ENCODE measurements around the gene ONECUT3. TPM values are rescaled to one million over a fixed set of nuclear protein-coding genes. Genes with fewer than 3 reads are reported as not detected.

ONECUT3 gene
- total RNA-seq, 2 experiments from 2014 or later, result not detected

DNA sequence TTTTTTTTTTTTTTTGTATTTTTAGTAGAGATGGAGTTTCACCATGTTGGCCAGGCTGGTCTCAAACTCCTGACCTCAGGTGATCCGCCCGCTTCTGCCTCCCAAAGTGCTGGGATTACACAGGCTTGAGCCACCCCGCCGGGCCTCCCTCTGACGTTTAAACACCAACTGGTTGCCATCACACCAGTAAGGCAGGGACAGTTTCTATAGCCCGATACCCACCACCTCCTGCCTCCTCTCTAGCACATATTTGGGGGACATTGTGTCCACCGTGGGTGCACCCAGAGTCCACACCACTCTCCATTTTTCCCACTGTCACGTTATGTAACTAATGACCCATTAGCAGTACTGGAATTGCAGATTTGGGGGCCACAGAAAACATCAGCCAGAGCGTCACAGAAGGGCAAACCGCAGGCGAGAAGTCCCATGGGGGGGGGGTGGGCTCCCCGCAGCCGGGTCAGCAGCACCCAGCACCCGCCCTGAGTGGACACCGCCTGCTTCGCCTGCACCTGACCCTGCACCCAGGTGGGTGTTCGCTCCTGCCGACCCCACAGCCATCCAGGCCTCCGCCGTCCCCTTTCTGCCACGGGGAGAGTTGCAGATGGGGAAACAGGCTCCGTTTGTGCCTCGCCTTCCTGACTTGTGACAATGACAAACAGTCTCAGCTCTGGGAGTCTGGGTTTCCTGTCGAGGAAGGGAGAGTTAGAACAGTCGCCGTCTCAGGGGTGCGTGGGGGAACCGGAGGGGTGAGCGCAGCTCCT, 3.6 kb downstream of the ONECUT3 start:
- intact Hi-C loops (cut with micrococcal nuclease; ENCODE audit: unreplicated experiment), result no loop called here
- H3K9me3 ChIP-seq (ENCODE audit: low read length), result no peaks in the 10 kb centered on the region
- no peaks in the 10 kb centered on the region for H4K20me1 ChIP-seq (ENCODE audit: insufficient read depth, low read length)
- CTCF ChIA-PET (ENCODE audit: unreplicated experiment), result no interaction called here
- no peak overlapping the region for H3K4me3 ChIP-seq (ENCODE audit: low read depth, low read length, poor library complexity, severe bottlenecking)
- no peaks in the 10 kb centered on the region for H3K9me2 ChIP-seq (ENCODE audit: insufficient read depth, low read length)
- H3K4me1 ChIP-seq (ENCODE audit: insufficient read depth, low read length, poor library complexity, severe bottlenecking), result peaks cover 10% of the 10 kb centered on the region
- no TSS peak for BruUV-seq (replicated peaks)
- no peak overlapping the region for H3K27ac ChIP-seq (ENCODE audit: low read depth, low read length, poor library complexity, severe bottlenecking)
- DNase-seq (ENCODE audit: low spot score), result no peak
- H3K79me2 ChIP-seq (ENCODE audit: insufficient read depth, low read depth, low read length), result no peaks in the 10 kb centered on the region
- H2AFZ ChIP-seq (ENCODE audit: low read length), result no peak overlapping the region
- POLR2A ChIA-PET, result interaction anchor here (0.7 kb wide), 1 partner anchor 8 kb away, joined by 4 read pairs; no protein-coding TSS in a partner anchor
- TF ChIP-seq EZH2phosphoT487 (IDR thresholded peaks at IDR 0.05; ENCODE audit: borderline replicate concordance, low read depth, low read length), result no peak
- TF ChIP-seq, protein P1, sequence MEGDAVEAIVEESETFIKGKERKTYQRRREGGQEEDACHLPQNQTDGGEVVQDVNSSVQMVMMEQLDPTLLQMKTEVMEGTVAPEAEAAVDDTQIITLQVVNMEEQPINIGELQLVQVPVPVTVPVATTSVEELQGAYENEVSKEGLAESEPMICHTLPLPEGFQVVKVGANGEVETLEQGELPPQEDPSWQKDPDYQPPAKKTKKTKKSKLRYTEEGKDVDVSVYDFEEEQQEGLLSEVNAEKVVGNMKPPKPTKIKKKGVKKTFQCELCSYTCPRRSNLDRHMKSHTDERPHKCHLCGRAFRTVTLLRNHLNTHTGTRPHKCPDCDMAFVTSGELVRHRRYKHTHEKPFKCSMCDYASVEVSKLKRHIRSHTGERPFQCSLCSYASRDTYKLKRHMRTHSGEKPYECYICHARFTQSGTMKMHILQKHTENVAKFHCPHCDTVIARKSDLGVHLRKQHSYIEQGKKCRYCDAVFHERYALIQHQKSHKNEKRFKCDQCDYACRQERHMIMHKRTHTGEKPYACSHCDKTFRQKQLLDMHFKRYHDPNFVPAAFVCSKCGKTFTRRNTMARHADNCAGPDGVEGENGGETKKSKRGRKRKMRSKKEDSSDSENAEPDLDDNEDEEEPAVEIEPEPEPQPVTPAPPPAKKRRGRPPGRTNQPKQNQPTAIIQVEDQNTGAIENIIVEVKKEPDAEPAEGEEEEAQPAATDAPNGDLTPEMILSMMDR (conservative IDR thresholded peaks at IDR 0.05; ENCODE audit: low read length), result no peak
- H3K36me3 ChIP-seq (ENCODE audit: insufficient read depth, low read length), result no peaks in the 10 kb centered on the region
- no peak overlapping the region for H3K4me2 ChIP-seq (ENCODE audit: low read length)

GRCh38 chr19:1757468-1758230, 4.3 kb downstream of the ONECUT3 start:
- Histone ChIP-seq H3K9me3 (ENCODE audit: low read length) (no peaks in the 10 kb centered on the region), H3K27ac (ENCODE audit: low read depth, low read length, poor library complexity, severe bottlenecking) (no peak overlapping the region), H3K4me3 (ENCODE audit: low read depth, low read length, poor library complexity, severe bottlenecking) (no peak overlapping the region), H3K9me2 (ENCODE audit: insufficient read depth, low read length) (no peaks in the 10 kb centered on the region), H3K4me2 (ENCODE audit: low read length) (no peak overlapping the region), H3K4me1 (ENCODE audit: insufficient read depth, low read length, poor library complexity, severe bottlenecking) (peaks cover 2% of the 10 kb centered on the region), H2AFZ (ENCODE audit: low read length) (no peak overlapping the region), H4K20me1 (ENCODE audit: insufficient read depth, low read length) (no peaks in the 10 kb centered on the region), H3K79me2 (ENCODE audit: insufficient read depth, low read depth, low read length) (no peaks in the 10 kb centered on the region), H3K36me3 (ENCODE audit: insufficient read depth, low read length) (no peaks in the 10 kb centered on the region)
- BruUV-seq (replicated peaks), result no TSS peak
- CTCF ChIA-PET (ENCODE audit: unreplicated experiment), result no interaction called here
- TF ChIP-seq, protein P1 (conservative IDR thresholded peaks at IDR 0.05; ENCODE audit: low read length), result no peak
- TF ChIP-seq EZH2phosphoT487 (IDR thresholded peaks at IDR 0.05; ENCODE audit: borderline replicate concordance, low read depth, low read length), result no peak
- POLR2A ChIA-PET, result no interaction called here
- intact Hi-C loops (cut with micrococcal nuclease; ENCODE audit: unreplicated experiment), result no loop called here
- no peak for DNase-seq (ENCODE audit: low spot score)

DNA sequence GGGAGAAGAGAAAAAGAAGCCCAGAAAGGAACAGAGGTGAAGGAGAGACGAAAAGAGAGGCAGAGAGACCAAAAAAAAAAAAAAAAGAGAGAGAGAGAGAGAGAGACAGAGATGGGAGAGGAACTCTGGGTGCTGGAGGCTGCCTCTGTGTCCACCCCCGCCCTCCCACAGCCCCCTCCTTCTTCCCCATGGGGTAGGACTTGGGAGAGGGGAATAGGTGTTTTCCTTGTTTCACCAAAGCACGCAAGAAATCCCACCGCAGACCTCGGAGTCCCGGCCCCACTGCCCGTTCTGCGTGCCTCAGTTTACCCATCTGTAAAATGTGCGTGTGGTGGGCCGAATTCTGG, 4.9 kb downstream of the ONECUT3 start:
- Histone ChIP-seq H3K4me3 (ENCODE audit: low read depth, low read length, poor library complexity, severe bottlenecking) (no peak overlapping the region), H3K9me3 (ENCODE audit: low read length) (no peaks in the 10 kb centered on the region), H2AFZ (ENCODE audit: low read length) (no peak overlapping the region), H3K79me2 (ENCODE audit: insufficient read depth, low read depth, low read length) (no peaks in the 10 kb centered on the region), H4K20me1 (ENCODE audit: insufficient read depth, low read length) (no peaks in the 10 kb centered on the region), H3K4me1 (ENCODE audit: insufficient read depth, low read length, poor library complexity, severe bottlenecking) (no peaks in the 10 kb centered on the region), H3K4me2 (ENCODE audit: low read length) (no peak overlapping the region), H3K27ac (ENCODE audit: low read depth, low read length, poor library complexity, severe bottlenecking) (no peak overlapping the region), H3K36me3 (ENCODE audit: insufficient read depth, low read length) (no peaks in the 10 kb centered on the region), H3K9me2 (ENCODE audit: insufficient read depth, low read length) (no peaks in the 10 kb centered on the region)
- DNase-seq (ENCODE audit: low spot score), result no peak
- CTCF ChIA-PET (ENCODE audit: unreplicated experiment), result no interaction called here
- BruUV-seq (replicated peaks), result no TSS peak
- POLR2A ChIA-PET, result no interaction called here
- TF ChIP-seq EZH2phosphoT487 (IDR thresholded peaks at IDR 0.05; ENCODE audit: borderline replicate concordance, low read depth, low read length), result no peak
- TF ChIP-seq, protein P1 (conservative IDR thresholded peaks at IDR 0.05; ENCODE audit: low read length), result no peak
- intact Hi-C loops (cut with micrococcal nuclease; ENCODE audit: unreplicated experiment), result no loop called here

Measured in OCI-LY7 (cell line).